Motor neuron (in vitro differentiated cells): ENCODE data around the gene LAMTOR3. TPM values are rescaled to one million over a fixed set of nuclear protein-coding genes. Genes with fewer than 3 reads are reported as not detected.

ENCODE experiments used
- ATAC-seq, 8 experiments: fragments of 200-7000 bp; cut with Tn5 transposase; replicated peaks in 6 of 8; 2 replicates each; pipeline ENCODE4 v1.8.0; 2021; ENCODE audit warnings: mild to moderate bottlenecking in 8 of 8, moderate library complexity in 8 of 8
- H3K27ac ChIP-seq, 2 donors: fragments of 250-450 bp; sonication (Bioruptor Pico); 2 replicates each; pipeline ENCODE4 v1.9.0; 2021; ENCODE audit warnings: antibody characterized with exemption in 2 of 2, mild to moderate bottlenecking in 2 of 2, moderate library complexity in 1 of 2
- H3K4me1 ChIP-seq, 2 donors: fragments of 250-450 bp; sonication (Bioruptor Pico); replicated peaks in 1 of 2; 2 replicates each; pipeline ENCODE4 v1.6.1; 2021; ENCODE audit warnings: antibody characterized with exemption in 2 of 2, mild to moderate bottlenecking in 2 of 2, moderate library complexity in 1 of 2
- H3K4me3 ChIP-seq, 5 donors: fragments of 250-450 bp; sonication (Bioruptor Pico); 2 replicates each; pipeline ENCODE4 v1.9.0; 2021; ENCODE audit warnings: antibody characterized with exemption in 5 of 5, mild to moderate bottlenecking in 5 of 5, moderate library complexity in 4 of 5
- WGBS, 10 experiments: fragments of 450-650 bp; shearing (Covaris generic); methylation state at CpG; one replicate each; pipeline ENCODE4 v1.0.0; 2022; 5-methylcytosine and 5-hydroxymethylcytosine counted together
- in situ Hi-C, 9 experiments: fragments of 400-800 bp; cut with MboI; loops; one replicate each; pipeline ENCODE4 v1.15.0; 2021; ENCODE audit warnings: low sequenced_read_pairs in 9 of 9, low pct_unique_long_range_greater_than_20kb in 2 of 9; ENCODE audit not compliant: unreplicated experiment in 9 of 9
- total RNA-seq, 8 experiments: library from RNA; unstranded; fragments of 300-600 nt; gene quantifications; 2 replicates each; pipeline versions ENCODE4 v1.2.3 to v1.2.4, GENCODE V29; 2022

LAMTOR3 gene
- total RNA-seq: 10 to 100 TPM; 27.7 to 66.8 (median 41.4) TPM

GRCh38 chr4:99894161-99894997 lies at the start of gene LAMTOR3:
Gene LAMTOR3, minus strand, starts transcription at chr4:99894427. Its CDS starts 464 bp downstream, at chr4:99893963.
- H3K4me1 ChIP-seq: peaks cover 7 to 18% of the 10 kb centered on the region in 2 donors
- WGBS, 10 experiments: 50 to 100% (median 88%) methylated on average over 1 to 2 of the region's 40 CpGs; no CpG with 5 or more reads in 5 of the 10 experiments
- peak; percentile 97 to 100 (median 99) for ATAC-seq
- peak within 1 kb of the TSS; percentile 75 to 94 (median 84) for H3K4me3 ChIP-seq
- peak within 1 kb of the TSS; percentile 72 to 91 for H3K27ac ChIP-seq
- in situ Hi-C loops: no loop called here

GRCh38 chr4:99938243-99938753 lies 44.1 kb upstream of the LAMTOR3 start:
- H3K4me1 ChIP-seq: no peaks in the 10 kb centered on the region
- H3K4me3 ChIP-seq: no peak overlapping the region
- WGBS, 10 experiments: 90 to 100% (median 94%) methylated on average over 1 to 3 of the region's 3 CpGs
- H3K27ac ChIP-seq: no peak overlapping the region
- in situ Hi-C loops: no loop called here
- ATAC-seq: no peak

- Histone ChIP-seq H3K4me3 (no peak overlapping the region), H3K27ac (no peak overlapping the region), H3K4me1 (no peaks in the 10 kb centered on the region)
- in situ Hi-C loops: no loop called here
- ATAC-seq: no peak
Observed at GRCh38 chr4:99934891-99935290, 40.7 kb upstream of the LAMTOR3 start.

- WGBS, 10 experiments: 67 to 100% (median 98%) methylated on average over 1 to 2 of the region's 2 CpGs
- ATAC-seq: no peak
- H3K27ac ChIP-seq: no peak overlapping the region
- in situ Hi-C loops: no loop called here
- no peak overlapping the region for H3K4me3 ChIP-seq
- H3K4me1 ChIP-seq: no peaks in the 10 kb centered on the region
Observed at GRCh38 chr4:99927566-99927965, 33.3 kb upstream of the LAMTOR3 start.

GRCh38 chr4:99921174-99921573 lies 26.9 kb upstream of the LAMTOR3 start:
- Histone ChIP-seq H3K27ac (no peak overlapping the region), H3K4me1 (no peaks in the 10 kb centered on the region), H3K4me3 (no peak overlapping the region)
- ATAC-seq: no peak
- in situ Hi-C loops: no loop called here
- WGBS, 10 experiments: 92 to 100% (median 100%) methylated on average over 2 to 3 of the region's 3 CpGs; no CpG with 5 or more reads in 1 of the 10 experiments

- no peak for ATAC-seq
- in situ Hi-C loops: no loop called here
- Histone ChIP-seq H3K4me3 (no peak overlapping the region), H3K4me1 (no peaks in the 10 kb centered on the region), H3K27ac (no peak overlapping the region)
- 83 to 100% (median 100%) methylated on average over 1 to 2 of the region's 2 CpGs; no CpG with 5 or more reads in 5 of the 10 experiments for WGBS, 10 experiments
Observed at GRCh38 chr4:99918656-99919055, 24.4 kb upstream of the LAMTOR3 start.

GRCh38 chr4:99917575-99917974 lies 23.3 kb upstream of the LAMTOR3 start:
- in situ Hi-C loops: no loop called here
- H3K27ac ChIP-seq: no peak overlapping the region
- ATAC-seq: no peak
- WGBS, 10 experiments: 92 to 100% (median 96%) methylated on average over 3 of the region's 3 CpGs
- no peaks in the 10 kb centered on the region for H3K4me1 ChIP-seq
- H3K4me3 ChIP-seq: no peak overlapping the region

GRCh38 chr4:99915449-99915848 lies 21.2 kb upstream of the LAMTOR3 start:
- Histone ChIP-seq H3K4me1 (no peaks in the 10 kb centered on the region), H3K27ac (no peak overlapping the region), H3K4me3 (no peak overlapping the region)
- in situ Hi-C loops: no loop called here
- 69 to 100% (median 95%) methylated on average over 1 to 2 of the region's 2 CpGs; no CpG with 5 or more reads in 1 of the 10 experiments for WGBS, 10 experiments
- no peak for ATAC-seq

- in situ Hi-C loops: no loop called here
- WGBS, 10 experiments: 80 to 100% (median 90%) methylated on average over 1 to 11 of the region's 16 CpGs; no CpG with 5 or more reads in 1 of the 10 experiments
Observed at GRCh38 chr4:99894998-99895397, 771 bp upstream of the LAMTOR3 start.

GRCh38 chr4:99893839-99894160 lies 427 bp downstream of the LAMTOR3 start:
- peak overlapping the region; percentile 75 to 94 (median 84) for H3K4me3 ChIP-seq
- H3K27ac ChIP-seq: peak overlapping the region; percentile 65 to 91
- ATAC-seq: peak in 2 of 8 experiments; percentile 42 to 46
- peaks cover 7 to 18% of the 10 kb centered on the region in 2 donors for H3K4me1 ChIP-seq
- 0% methylated on average over 1 to 2 of the region's 12 CpGs; no CpG with 5 or more reads in 7 of the 10 experiments for WGBS, 10 experiments
- in situ Hi-C loops: no loop called here

More at GRCh38 chr4:99894998-99895397, 771 bp upstream of the LAMTOR3 start:
- peaks cover 7 to 18% of the 10 kb centered on the region in 2 donors for H3K4me1 ChIP-seq
- ATAC-seq: no peak
- H3K27ac ChIP-seq: peak overlapping the region; percentile 69 to 72
- H3K4me3 ChIP-seq: peak overlapping the region; percentile 75 to 94 (median 84)

GRCh38 chr4:99893029-99893428 lies 1.2 kb downstream of the LAMTOR3 start:
- Histone ChIP-seq H3K27ac (no peak overlapping the region), H3K4me3 (peak overlapping the region; percentile 75 to 94 (median 84)), H3K4me1 (peaks cover 7 to 18% of the 10 kb centered on the region in 2 donors)
- in situ Hi-C loops: no loop called here
- 80 to 100% (median 95%) methylated on average over 1 to 8 of the region's 8 CpGs; no CpG with 5 or more reads in 2 of the 10 experiments for WGBS, 10 experiments
- no peak for ATAC-seq

- Histone ChIP-seq H3K4me1 (peaks cover 7 to 18% of the 10 kb centered on the region in 2 donors), H3K27ac (no peak overlapping the region), H3K4me3 (no peak overlapping the region)
- ATAC-seq: peak in 1 of 8 experiments; percentile 6
- in situ Hi-C loops: no loop called here
- 58 to 100% (median 74%) methylated on average over 1 to 2 of the region's 2 CpGs for WGBS, 10 experiments
Observed at GRCh38 chr4:99891351-99891750, 2.9 kb downstream of the LAMTOR3 start.

- Histone ChIP-seq H3K27ac (no peak overlapping the region), H3K4me3 (no peak overlapping the region), H3K4me1 (peaks cover 2 to 12% of the 10 kb centered on the region in 2 donors)
- ATAC-seq: peak in 1 of 8 experiments; percentile 21
- WGBS, 10 experiments: 0 to 100% (median 78%) methylated on average over 1 to 5 of the region's 5 CpGs
- in situ Hi-C loops: no loop called here
Observed at GRCh38 chr4:99887837-99888236, 6.4 kb downstream of the LAMTOR3 start.
